Left kidney (tissue), 2 donors: Measurements from ENCODE around the gene TFAP2A. TPM values are rescaled to one million over a fixed set of nuclear protein-coding genes. Genes with fewer than 3 reads are reported as not detected.

Source experiments
- DNase-seq: peaks from one replicate; pipeline ENCODE4 v3.0.0-alpha.2; 2013
- polyA plus RNA-seq: library from polyadenylated mRNA; unstranded; fragments of 120-200 nt; gene quantifications from one replicate; pipeline ENCODE4 v1.2.1, GENCODE V29; 2013; ENCODE audit not compliant: insufficient read length

The TFAP2A gene
- polyA plus RNA-seq, 1 donor, result 33.6 TPM

DNA sequence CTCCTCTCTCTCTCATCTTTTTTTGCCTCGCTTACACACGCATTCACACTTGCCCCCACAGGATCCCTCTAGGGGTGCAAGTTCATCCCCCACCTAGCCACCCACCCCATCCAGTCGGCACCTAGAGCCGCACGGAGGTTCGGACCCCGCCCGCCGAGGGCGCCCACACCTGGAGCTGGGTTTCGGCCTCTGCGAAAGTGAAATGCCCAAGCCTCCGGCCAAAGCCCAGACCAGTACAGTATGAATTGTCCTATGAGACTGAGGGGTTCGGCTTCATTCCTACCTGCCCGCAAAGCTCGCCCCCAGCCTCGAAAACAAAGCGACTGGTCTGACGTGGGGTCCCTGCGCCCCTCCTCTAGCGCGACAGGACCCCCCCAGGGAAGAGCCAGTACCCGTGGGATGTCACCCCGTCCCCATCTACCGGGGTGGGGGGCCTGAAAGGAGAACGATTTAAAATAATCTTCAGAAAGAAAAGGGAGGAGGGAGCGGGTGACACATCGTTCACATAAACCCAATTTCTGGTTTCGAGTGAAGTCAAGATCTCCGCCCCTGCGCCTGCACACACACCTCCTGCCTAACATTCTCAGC, 1.5 kb downstream of the TFAP2A start:
- DNase-seq, result no peak

DNA sequence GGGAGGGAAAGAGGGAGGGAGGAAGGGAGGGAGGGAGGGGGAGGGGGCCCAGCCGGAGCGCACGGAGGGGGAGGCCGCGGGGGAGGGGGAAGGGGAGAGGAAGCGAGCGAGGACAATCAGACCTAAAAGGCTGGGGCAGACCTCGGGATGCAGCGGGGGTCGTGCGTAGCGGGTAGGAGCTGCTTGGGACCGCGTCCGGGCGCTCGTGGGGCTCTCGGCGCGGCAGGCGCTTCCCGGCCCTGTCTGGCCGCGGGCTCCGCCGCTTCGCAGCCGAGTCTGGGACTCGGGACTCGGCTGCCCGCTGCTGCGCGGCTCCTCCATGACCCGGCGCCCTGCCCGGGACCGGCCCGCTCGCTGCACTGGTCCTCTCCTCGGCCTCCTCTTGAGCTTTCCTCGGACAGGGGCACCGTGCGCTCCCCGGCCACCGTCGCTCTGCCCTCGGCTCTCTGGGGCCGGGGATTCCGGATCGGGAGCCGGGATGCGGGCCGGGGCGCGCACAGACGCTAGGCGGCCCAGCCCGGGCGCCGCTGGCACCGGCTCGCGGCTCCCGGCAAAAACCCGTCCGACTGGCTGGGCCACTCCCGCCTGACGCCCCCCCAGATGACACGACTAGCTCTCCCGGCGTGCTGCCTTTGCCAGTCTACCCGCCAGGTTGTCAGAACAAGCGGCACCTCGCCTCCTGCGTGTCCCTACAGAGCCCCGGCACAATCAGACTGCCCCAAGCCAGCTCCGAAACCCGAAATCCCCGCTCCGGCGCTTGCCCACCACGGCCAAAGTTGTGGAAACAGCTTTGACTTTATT, 2.2 kb downstream of the TFAP2A start:
- DNase-seq, result no peak

DNA sequence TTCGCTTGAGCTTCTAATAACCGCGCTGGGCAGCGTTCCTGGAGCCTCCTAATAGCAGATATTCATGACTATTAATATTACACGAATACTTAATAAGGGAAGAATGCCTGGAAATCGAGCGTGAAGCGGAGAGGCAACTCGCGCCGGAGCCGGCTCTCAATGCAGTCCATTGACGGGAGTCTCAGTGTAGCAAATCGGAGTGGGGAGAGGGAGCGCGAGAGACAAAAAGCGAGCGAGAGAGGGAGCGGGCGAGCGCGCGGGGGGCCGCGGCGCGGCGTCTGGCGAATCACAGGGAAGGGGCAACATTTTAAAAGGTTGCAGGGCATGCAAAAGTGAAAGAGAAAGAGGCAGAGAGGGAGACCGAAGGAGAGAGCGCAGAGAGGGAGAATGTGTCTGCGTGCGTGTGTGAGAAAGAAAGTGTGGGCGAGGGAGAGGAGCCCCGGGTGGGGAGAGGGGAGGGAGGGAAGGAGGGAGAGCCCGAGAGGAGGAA, 2.9 kb downstream of the TFAP2A start:
- DNase-seq, result no peak

DNA sequence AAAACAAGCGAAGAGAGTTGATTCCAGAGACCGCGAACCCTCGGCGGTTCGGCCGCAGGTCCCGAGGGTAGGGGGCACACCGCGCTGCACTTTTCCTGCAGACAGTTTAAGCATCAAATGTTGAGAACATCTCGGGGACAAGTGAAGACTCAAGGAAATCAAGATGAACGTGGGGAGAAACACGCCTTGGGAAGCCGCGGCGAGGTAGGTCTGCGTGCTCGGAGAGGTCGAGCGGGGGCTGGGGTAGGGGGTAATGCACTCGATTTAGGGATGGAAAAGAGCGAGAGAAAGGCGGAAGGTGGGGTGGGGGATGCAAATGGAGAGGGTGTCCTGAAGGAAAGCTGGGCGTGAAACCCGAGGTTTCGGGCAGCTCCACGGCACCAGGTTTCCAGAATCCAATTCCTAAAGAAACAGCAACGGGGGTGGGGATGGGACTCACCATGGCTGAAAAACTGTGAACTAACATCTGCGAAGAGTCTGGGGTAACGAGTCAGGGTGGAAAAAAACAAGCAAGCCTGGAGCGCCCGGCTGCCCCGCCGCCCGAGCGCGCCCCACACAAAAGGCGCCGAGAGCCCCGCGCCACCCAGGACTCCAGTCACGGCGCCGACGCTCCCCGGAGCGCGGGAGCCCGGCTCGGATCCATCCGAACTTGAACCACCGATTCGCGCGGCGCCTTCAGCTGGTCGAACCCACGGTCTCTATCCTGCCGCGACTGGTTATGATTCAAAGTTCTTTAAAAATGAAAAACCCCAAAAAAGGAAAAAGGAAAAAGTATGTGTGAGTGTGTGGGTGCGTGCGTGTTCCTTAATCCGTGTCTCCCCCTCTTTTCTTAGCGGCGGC, 3.5 kb downstream of the TFAP2A start:
- no peak for DNase-seq

DNA sequence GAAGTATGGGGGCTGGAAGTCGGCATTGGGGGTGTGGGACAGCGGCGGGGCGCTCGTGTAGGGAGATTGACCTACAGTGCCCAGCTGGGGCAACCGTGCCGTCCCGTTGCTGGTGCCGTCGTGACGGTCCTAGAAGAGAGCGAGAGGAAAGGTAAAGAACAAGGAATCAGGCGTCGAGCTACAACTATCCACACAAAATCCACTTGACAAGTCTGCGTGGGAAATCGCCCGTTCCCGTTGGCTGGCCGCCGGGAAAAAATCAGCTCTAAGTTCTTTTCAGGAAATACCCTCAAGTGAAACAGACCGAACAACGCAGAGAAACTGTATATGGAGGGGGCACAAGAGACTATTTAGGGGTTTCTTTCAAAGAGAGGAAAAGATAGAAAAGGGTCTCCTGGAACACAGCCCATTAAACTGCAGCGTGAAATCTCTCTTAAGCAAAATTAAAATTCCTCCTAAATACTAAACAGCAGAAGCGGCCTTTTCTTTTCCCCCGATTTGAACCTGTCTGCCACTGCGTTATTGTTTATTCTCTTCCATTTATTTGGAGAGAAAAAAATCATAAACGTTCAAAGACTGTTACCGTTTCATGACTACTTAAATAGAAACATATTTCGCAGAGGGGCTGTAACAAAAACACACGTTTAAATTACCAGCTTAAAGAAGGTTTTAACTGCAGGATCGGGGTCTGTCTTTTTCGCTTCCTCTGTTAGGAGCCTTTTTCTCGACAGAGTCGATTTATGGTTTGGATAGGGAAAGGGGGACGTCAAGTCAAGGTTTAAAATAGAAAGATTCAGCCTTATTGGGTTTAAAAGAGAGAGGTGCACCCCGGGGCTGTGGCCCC, 4.4 kb downstream of the TFAP2A start:
- DNase-seq, result no peak

DNA sequence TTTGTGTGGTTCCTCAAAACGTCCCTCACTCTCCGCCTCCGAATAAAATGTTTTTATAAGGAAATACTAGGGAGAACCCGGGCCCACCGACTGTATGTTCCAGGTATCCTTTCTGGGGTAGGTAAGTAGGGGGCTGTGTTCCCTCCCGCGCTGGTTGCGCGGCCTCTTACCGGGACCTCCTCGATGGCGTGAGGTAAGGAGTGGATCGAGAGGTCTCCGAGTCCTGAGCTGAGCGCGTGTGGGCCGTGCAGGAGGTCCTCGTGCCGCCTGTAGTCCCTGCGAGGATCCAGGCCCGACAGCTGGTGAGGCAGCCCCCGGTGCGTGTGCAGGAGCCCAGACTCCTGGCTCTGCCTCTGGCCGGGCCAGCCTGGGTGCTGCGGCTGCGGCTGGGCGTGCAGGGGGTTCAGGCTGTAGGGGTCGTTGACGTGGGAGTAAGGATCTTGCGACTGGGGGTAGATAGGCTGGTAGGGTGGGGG, 5.1 kb downstream of the TFAP2A start:
- no peak for DNase-seq

DNA sequence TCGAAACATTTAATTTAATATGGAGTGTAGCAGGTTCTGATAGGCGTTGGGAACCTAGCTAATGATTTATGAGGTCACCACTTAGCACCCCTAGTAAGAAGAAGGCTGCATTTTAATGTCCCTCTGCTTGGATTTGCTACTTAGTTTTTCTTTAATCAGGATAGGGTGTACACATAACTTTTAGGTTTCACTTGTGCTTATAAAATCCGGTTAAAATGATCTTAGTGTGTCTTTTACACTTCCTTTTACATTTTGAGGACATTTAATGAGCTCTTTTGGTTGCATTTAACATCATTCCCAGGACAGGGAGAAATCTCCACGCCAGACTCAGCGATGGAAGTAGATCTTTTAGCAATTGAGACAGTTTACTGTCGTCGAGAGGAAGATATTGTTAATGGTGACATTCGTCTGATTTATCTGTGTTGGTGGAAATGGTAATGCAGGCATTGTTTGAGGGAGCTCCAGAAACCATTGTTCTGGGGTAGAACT, 5.6 kb downstream of the TFAP2A start:
- no peak for DNase-seq

DNA sequence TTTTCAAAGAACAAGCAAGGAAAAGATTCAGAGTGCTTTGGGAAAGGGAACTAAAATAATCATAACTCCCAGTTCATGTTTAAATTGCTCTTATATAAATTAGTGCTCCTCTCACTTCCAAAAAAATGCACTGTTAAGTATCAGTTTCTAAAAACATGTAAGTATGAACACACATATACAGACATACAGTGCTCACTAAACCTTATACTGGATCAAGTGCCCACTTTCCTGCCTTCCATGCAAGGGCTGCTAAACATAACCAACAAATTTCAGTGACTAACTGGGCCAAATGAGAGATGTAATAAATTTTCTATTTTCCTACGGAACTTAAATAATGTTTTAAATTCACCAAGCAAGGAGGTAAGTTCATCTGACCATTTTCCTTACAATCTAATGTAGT, 6.4 kb downstream of the TFAP2A start:
- DNase-seq, result no peak

DNA sequence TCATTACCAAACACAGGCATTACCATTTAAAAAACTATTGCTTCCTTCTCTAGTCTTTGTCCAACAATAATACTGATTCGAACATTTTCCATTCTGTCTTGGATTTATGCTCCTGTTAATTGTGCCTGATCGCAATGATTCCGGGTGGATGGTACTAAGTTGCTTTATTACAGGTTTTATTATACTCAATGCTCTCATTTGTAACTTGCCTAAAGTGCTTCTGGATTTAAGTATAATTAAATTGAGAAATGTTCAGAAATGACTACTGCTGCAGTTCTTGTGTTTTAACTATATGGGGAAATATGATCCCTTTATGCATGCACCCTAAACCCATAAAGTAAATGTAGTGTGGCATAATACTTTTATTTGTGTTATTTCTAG, 7.2 kb downstream of the TFAP2A start:
- no peak for DNase-seq

DNA sequence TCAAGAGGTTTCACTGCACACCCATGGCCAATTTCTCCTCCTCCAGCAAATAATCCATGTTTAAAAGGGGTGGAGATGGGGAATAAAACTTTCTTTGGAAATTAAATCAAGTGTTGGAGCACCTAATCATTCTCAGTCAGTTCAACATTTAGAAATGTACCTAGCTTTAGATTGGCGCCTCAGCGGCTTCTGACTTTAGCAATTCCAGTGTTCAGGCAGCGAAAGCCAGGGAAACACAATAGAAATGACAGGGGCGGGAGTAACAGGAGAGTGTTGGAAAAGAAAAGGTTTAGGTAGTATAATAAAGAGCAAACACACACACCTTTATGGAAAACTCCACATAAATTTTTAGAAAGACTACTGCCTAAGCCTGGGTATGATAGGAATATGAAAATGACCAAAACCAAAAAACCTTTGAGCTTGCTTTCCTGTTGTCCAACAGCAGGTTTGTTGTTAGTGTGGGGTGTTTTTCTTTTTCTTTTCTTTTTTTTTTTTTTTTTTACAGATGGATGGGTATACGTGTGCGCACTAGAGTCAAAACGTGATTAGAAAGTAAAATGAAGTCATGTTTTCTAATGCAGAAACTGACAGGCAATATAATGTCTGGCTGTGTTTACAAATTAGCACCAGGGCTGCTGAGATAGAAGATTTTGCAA, 7.7 kb downstream of the TFAP2A start:
- no peak for DNase-seq

DNA sequence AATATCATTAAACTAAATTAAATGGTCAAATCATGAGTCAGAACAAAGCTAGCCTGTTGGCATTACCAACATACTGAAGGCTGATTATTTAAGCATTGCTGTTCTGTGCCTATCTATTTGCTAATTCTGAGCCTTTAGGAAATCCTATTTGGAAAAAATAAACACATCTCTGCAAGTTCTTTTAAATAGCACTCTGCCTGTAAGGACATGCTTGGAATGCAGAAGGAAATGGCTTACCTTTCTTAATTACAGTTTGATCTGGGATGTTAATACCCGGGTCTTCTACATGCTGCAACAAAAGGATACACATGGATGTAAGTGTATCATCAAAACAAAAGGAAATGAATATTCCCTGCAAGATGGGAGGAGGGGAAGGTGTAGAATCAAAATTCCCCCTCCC, 8.3 kb downstream of the TFAP2A start:
- no peak for DNase-seq

DNA sequence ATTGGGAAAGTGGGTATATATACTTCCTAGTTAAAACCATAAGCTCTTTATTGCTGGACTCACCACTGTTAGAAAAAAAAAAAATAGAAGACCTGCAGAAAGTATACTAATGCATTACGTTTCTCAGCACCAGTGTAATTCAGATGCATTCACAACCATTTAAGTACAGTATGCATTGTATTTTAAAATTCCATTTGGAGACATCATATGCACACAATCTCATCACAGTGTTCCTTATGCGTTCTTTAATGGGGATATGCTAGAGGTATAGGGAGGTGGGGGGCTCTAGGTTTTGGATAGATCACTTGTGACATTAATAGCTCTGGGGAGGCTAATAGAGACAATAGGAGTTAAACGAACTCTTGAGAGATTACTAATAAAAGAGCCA, 9.4 kb downstream of the TFAP2A start:
- DNase-seq, result no peak

DNA sequence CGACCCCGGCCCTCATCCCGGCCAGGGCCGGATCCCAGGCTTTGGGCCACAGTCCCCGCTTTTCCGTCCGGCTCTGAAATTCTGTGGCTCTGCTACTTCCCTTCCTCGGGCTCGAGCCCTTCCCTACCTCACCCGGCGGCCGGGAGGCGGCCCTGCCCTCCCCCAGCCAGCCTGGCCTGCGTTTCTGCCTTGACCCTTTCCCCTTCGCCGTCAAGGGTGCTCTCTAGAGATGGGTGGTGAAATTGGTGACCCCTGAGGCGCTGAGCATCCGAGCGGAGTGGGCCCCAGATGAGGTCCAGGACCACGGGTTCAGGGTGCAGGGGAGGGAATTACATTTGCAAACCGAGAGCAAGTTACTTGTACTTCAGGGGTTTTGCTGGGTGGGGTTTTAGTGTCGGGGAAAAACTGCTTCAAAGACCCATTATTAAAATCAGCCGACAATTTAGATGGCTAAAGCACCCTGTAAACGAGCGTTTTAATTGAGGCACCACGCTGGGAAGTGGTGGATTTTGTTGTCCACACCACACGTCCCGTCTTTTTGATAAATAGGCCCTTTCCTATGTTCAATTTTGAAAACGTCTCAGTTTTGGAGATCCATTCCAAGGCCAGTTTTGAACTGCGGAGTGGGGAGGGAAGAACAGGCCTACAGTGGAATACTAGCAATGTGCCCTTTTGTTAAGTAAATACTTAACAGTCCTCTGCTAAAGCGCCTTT, 9.9 kb downstream of the TFAP2A start:
- no peak for DNase-seq

DNA sequence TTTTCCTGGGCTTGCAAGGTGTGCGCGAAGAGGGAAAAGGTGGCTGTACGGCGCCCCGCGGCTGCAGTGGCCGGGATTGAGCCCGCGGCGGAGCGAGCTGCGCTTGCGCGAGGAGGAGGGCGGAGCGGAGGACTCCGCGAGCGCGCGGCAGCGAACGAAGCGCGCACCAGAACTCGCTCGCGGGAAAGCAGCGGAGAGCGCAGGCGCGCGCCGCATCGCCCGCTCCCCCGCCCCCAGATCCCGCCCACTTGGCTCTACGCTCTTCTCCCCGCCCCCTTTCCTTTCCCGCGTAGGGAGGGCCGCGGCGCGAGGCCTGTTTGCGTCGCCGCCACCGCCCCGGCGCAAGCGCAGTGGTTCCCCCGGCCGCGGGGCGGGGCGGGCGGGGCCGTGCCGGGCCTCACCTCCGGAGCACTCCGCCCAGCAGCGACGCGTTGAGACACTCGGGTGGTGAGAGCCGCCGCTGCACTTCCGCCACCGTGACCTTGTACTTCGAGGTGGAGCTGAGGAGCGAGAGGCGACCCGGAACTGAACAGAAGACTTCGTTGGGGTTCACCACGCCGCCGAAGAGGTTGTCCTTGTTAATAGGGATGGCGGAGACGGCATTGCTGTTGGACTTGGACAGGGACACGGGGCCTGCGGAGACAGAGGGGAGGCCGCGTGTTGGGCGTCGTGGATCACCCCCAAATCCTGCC, 10.6 kb downstream of the TFAP2A start:
- peak; percentile 93 for DNase-seq

DNA sequence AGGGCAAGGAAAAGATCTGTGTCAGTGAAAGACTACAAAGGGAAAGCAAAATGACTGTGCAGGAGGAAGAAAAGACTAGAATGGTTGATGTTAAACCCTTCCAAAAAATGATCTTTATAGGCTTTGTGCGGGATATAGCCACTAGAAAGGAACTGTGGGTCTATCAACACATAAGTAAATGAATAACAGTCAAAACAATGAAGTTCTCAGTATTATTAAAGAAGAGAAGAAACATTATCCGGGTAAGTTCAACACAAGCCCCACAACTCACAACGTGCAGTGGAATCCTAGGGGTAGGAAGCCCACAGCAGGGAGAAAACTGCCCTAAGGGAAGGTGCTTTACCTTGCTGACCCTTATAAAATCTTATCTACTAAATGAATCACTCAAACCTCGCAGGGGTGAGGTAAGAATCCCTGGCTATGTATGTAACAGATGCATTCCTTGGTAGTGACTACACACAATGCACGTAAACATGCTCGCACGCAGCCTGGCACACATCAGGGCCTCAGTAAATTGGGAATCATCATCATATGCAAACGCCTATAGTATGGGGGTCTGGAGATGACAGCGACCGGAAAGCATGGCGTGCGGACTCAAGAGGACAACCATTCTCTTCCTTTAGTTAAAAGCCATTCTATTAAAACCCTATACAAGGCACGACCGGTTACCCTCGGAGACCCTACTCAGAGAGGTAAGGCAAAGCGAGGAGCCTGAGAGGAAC, 11.3 kb downstream of the TFAP2A start:
- DNase-seq, result no peak

DNA sequence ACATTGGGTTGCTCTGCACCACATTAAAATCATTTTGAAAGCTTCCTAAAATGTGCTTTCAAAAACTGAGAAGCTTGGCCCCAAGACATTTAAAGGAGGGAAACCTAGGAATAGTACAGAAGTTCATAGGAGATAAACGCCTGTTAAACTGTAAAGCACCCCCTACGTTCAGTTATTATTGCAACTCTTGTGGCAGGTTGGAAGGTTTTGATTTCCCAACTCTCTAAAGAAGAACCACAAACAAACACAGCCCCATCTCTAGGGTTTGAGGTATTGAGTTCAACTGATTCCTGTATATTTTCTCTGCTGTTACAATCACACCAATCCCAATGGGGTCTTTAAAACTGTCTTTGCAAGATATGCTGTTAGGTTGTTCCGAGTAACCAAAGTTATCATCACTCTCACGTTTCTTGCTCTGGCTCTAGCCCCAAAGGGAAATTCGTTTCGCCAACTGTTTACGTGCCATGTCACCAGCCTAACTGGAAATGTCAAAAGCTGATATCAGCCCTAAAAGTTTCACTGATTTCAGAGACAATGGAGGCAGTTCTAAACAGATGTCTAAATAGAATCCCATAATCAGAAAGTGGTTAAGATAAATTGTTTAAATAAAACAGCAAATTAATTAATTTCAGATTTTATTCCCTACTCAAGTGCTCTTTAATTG, 12.1 kb downstream of the TFAP2A start:
- DNase-seq, result no peak

DNA sequence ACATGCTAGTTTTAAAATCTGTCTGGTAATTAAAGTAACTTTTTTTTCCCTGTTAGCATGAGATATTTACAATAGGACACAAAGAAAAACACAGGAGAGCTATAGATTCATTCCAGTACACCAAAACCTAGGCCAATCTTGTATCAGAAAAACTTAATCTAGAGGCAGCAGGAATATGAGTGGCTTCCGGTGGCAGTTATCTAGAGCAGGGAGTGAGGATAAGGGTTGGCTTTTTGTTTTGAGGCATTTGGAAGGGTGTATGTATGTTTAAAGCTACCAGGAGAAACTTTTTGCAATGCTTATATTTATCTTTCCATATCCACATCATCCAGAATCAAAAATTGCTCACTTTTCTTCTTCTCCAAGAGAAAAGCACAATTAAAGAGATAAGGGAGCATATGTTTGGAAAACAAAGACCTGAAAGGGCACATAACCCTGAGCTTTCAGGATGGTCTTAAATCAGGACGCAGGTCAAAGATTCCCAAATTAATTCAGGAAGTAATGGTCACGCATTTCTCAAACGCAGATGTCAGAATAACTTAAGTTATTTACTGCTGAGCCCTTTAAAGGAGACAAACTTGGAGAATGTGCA, 13.1 kb downstream of the TFAP2A start:
- no peak for DNase-seq

DNA sequence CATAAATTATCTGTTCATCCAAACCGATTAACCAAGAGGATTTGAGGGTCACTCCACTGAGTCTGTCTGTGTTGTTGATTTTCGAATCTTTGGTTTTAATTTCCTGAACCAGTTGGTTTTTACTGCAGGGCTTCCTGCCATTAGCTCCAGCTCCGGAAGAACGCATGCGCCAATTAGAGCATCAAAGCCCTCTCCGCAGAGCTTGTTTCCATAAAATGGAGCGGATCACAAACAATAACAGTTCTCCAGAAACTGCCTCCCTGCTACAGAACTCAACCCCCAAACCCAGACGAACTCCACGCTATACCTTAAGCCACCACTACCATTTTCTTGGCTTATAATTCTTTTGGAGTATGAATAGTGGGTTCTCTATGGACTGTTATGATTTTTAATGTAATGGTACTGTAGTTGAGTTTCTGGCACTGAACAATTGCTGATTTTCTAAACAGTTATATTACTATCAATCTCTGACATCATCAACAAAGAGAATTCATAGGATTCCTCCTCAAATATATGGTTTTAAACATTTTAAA, 13.8 kb downstream of the TFAP2A start:
- DNase-seq, result no peak
